Lung microvascular endothelial cell (primary cell): Measurements from ENCODE around the gene KCNE5. TPM values are rescaled to one million over a fixed set of nuclear protein-coding genes. Genes with fewer than 3 reads are reported as not detected.
"Not testable (repeated sequence)": the region's sequence is repeated elsewhere in the genome, so short reads cannot be mapped to it uniquely, and the experiment has no call there.

Experiments used
- DNase-seq, 2 donors: peaks; one replicate each; pipeline versions ENCODE4 v3.0.0 to v3.0.0-alpha.2; 2010; ENCODE audit warnings: low read depth in 2 of 2
- total RNA-seq: library from RNA; depleted of rRNA; stranded (reverse); fragments of >200 nt; gene quantifications from 2 replicates; pipeline ENCODE4 v1.2.1, GENCODE V29; 2014

Gene KCNE5
- total RNA-seq: under 0.01 TPM in 1 of 2 replicates, not detected in the other

GRCh38 chrX:109624641-109625616 lies at the start of gene KCNE5:
TSS of gene KCNE5 (minus strand) at chrX:109625172. CDS start at chrX:109625020, 152 bp downstream.
- no peak for DNase-seq

- DNase-seq: no peak
Observed at GRCh38 chrX:109672239-109672638, 47.3 kb upstream of the KCNE5 start.

- DNase-seq: not testable (repeated sequence)
Observed at GRCh38 chrX:109671170-109671569, 46.2 kb upstream of the KCNE5 start.

GRCh38 chrX:109667986-109668385 lies 43.0 kb upstream of the KCNE5 start:
- no peak for DNase-seq

GRCh38 chrX:109660435-109661143 lies 35.6 kb upstream of the KCNE5 start:
- DNase-seq: peak in 1 of 2 donors; percentile 4

- DNase-seq: no peak
Observed at GRCh38 chrX:109658391-109658790, 33.4 kb upstream of the KCNE5 start.

GRCh38 chrX:109657364-109657763 lies 32.4 kb upstream of the KCNE5 start:
- not testable (repeated sequence) for DNase-seq

- no peak for DNase-seq
Observed at GRCh38 chrX:109656774-109657173, 31.8 kb upstream of the KCNE5 start.

GRCh38 chrX:109655502-109656201 lies 30.7 kb upstream of the KCNE5 start:
- no peak for DNase-seq

- DNase-seq: no peak
Observed at GRCh38 chrX:109654516-109655109, 29.6 kb upstream of the KCNE5 start.

- not testable (repeated sequence) for DNase-seq
Observed at GRCh38 chrX:109644671-109645070, 19.7 kb upstream of the KCNE5 start.

- no peak for DNase-seq
Observed at GRCh38 chrX:109643687-109644086, 18.7 kb upstream of the KCNE5 start.

- DNase-seq: no peak
Observed at GRCh38 chrX:109638158-109638557, 13.2 kb upstream of the KCNE5 start.

- DNase-seq: not testable (repeated sequence)
Observed at GRCh38 chrX:109637477-109637876, 12.5 kb upstream of the KCNE5 start.

- DNase-seq: peak; percentile 17 to 41
Observed at GRCh38 chrX:109635146-109635545, 10.2 kb upstream of the KCNE5 start.

- DNase-seq: peak; percentile 38 to 53
Observed at GRCh38 chrX:109632906-109633504, 8.0 kb upstream of the KCNE5 start.

- peak; percentile 43 to 79 for DNase-seq
Observed at GRCh38 chrX:109629310-109629709, 4.3 kb upstream of the KCNE5 start.

- no peak for DNase-seq
Observed at GRCh38 chrX:109626637-109627036, 1.7 kb upstream of the KCNE5 start.

GRCh38 chrX:109623997-109624396 lies 975 bp downstream of the KCNE5 start:
- no peak for DNase-seq

GRCh38 chrX:109622270-109622669 lies 2.7 kb downstream of the KCNE5 start:
- DNase-seq: no peak

GRCh38 chrX:109619771-109620170 lies 5.2 kb downstream of the KCNE5 start:
- no peak for DNase-seq
